Prostate gland (tissue), 2 donors: Measurements from ENCODE around the gene CRYBB1. TPM values are rescaled to one million over a fixed set of nuclear protein-coding genes. Genes with fewer than 3 reads are reported as not detected.

ENCODE experiments used
- DNase-seq: peaks from one replicate; pipeline ENCODE4 v3.0.0-alpha.2; 2019; ENCODE audit warnings: low spot score
- H3K27ac ChIP-seq, 2 donors: fragments of 200-600 bp; sonication (generic); 2 replicates each; pipeline ENCODE4 v1.5.1; 2017 to 2019
- H3K27me3 ChIP-seq: fragments of 200-600 bp; sonication (generic); replicated peaks from 2 replicates; pipeline ENCODE4 v1.5.1; 2019; ENCODE audit not compliant: insufficient read depth
- H3K36me3 ChIP-seq, 2 donors: fragments of 200-600 bp; sonication (generic); 1 replicate in 1 of 2; 2 replicates in 1 of 2; pipeline versions ENCODE4 v1.5.1 to v1.8.1; 2017 to 2019
- H3K4me1 ChIP-seq: fragments of 200-600 bp; sonication (generic); replicated peaks from 2 replicates; pipeline ENCODE4 v1.5.1; 2019
- H3K4me3 ChIP-seq, 2 donors: fragments of 200-600 bp; sonication (generic); 2 replicates each; pipeline ENCODE4 v1.5.1; 2017 to 2019
- H3K9me3 ChIP-seq: fragments of 200-600 bp; sonication (generic); 2 replicates; pipeline ENCODE4 v1.5.1; 2017
- CTCF ChIP-seq, 4 experiments: fragments of 200-600 bp in 2 of 4; fragments of 450-650 bp in 2 of 4; sonication (generic) in 2 of 4; IDR thresholded peaks; 1 replicate in 3 of 4; 2 replicates in 1 of 4; pipeline ENCODE4 v1.5.1; 2016 to 2019; ENCODE audit warnings: antibody characterized with exemption in 4 of 4, mild to moderate bottlenecking in 2 of 4, moderate library complexity in 2 of 4
- POLR2A ChIP-seq: fragments of 450-650 bp; IDR thresholded peaks from one replicate; pipeline ENCODE4 v1.6.1; 2016; ENCODE audit warnings: antibody characterized with exemption, mild to moderate bottlenecking
- POLR2AphosphoS5 ChIP-seq: sonication (generic); formaldehyde crosslinking; IDR thresholded peaks from one replicate; pipeline ENCODE4 v1.6.1; 2017; ENCODE audit warnings: antibody characterized with exemption
- WGBS: methylation state at CpG from one replicate; pipeline ENCODE4 v1.1.5; 2018; 5-methylcytosine and 5-hydroxymethylcytosine counted together
- intact Hi-C: fragments of 100-400 bp; cut with DNase I; formaldehyde crosslinking; loops from one replicate; pipeline ENCODE4 v1.14.2; 2022
- total RNA-seq, 2 donors: library from RNA; depleted of rRNA; stranded (reverse); fragments of >200 nt; gene quantifications; one replicate each; pipeline ENCODE4 v1.1.0, GENCODE V29; 2016

Gene CRYBB1
- total RNA-seq, 2 donors from 2014 or later = 0.36 TPM; not detected in 1

GRCh38 chr22:26656891-26657851 lies 39.3 kb upstream of the CRYBB1 start, which contains the start of gene MIAT:
TSS of gene MIAT (plus strand) at chr22:26657588.
- no peak for TF ChIP-seq POLR2A
- intact Hi-C loops = no loop called here
- WGBS = 1% methylated on average over 62 of the region's 62 CpGs
- peaks cover 16% of the 10 kb centered on the region for H3K27me3 ChIP-seq
- H3K4me1 ChIP-seq = no peaks in the 10 kb centered on the region
- H3K27ac ChIP-seq = no peak within 1 kb of the TSS
- DNase-seq = no peak
- H3K36me3 ChIP-seq = no peaks in the 10 kb centered on the region
- peak within 1 kb of the TSS; percentile 11 to 18 for H3K4me3 ChIP-seq
- H3K9me3 ChIP-seq = no peaks in the 10 kb centered on the region

- 78% methylated on average over 10 of the region's 10 CpGs for WGBS
- Histone ChIP-seq H3K9me3 (no peaks in the 10 kb centered on the region), H3K36me3 (no peaks in the 10 kb centered on the region), H3K27me3 (peaks cover 1% of the 10 kb centered on the region), H3K4me1 (no peaks in the 10 kb centered on the region), H3K4me3 (no peak overlapping the region), H3K27ac (no peak overlapping the region)
- intact Hi-C loops = no loop called here
- DNase-seq = no peak
- TF ChIP-seq POLR2AphosphoS5 (no peak), CTCF (IDR thresholded peaks at IDR 0.05) (no peak), POLR2A (no peak)
Observed at GRCh38 chr22:26651815-26652214, 34.0 kb upstream of the CRYBB1 start.

- Histone ChIP-seq H3K27me3 (no peaks in the 10 kb centered on the region), H3K9me3 (no peaks in the 10 kb centered on the region), H3K27ac (no peak overlapping the region), H3K4me3 (no peak overlapping the region), H3K4me1 (no peaks in the 10 kb centered on the region), H3K36me3 (no peaks in the 10 kb centered on the region)
- TF ChIP-seq CTCF (IDR thresholded peaks at IDR 0.05) (no peak), POLR2AphosphoS5 (no peak), POLR2A (no peak)
- WGBS = 84% methylated on average over 6 of the region's 6 CpGs
- intact Hi-C loops = no loop called here
- no peak for DNase-seq
Observed at GRCh38 chr22:26650722-26651421, 33.0 kb upstream of the CRYBB1 start.

- TF ChIP-seq POLR2AphosphoS5 (no peak), CTCF (IDR thresholded peaks at IDR 0.05) (no peak), POLR2A (no peak)
- intact Hi-C loops = no loop called here
- WGBS = 72% methylated on average over 6 of the region's 6 CpGs
- H3K36me3 ChIP-seq = no peaks in the 10 kb centered on the region
- no peaks in the 10 kb centered on the region for H3K27me3 ChIP-seq
- no peaks in the 10 kb centered on the region for H3K4me1 ChIP-seq
- no peak for DNase-seq
- no peak overlapping the region for H3K4me3 ChIP-seq
- no peaks in the 10 kb centered on the region for H3K9me3 ChIP-seq
- no peak overlapping the region for H3K27ac ChIP-seq
Observed at GRCh38 chr22:26648528-26649388, 30.9 kb upstream of the CRYBB1 start.

- no peak for DNase-seq
- intact Hi-C loops = no loop called here
Observed at GRCh38 chr22:26648011-26648497, 30.2 kb upstream of the CRYBB1 start.

More at GRCh38 chr22:26648011-26648497, 30.2 kb upstream of the CRYBB1 start:
- Histone ChIP-seq H3K27ac (no peak overlapping the region), H3K9me3 (no peaks in the 10 kb centered on the region), H3K4me3 (no peak overlapping the region), H3K4me1 (no peaks in the 10 kb centered on the region), H3K36me3 (no peaks in the 10 kb centered on the region), H3K27me3 (no peaks in the 10 kb centered on the region)
- WGBS = 28% methylated on average over 17 of the region's 17 CpGs
- TF ChIP-seq POLR2AphosphoS5 (no peak), POLR2A (no peak), CTCF (IDR thresholded peaks at IDR 0.05) (no peak)
